CD4-positive, alpha-beta T cell (primary cell): Measurements from ENCODE around the gene MAD2L2. TPM values are rescaled to one million over a fixed set of nuclear protein-coding genes. Genes with fewer than 3 reads are reported as not detected.

Experiments used
- ATAC-seq: fragments of 200-7000 bp; cut with Tn5 transposase; one replicate; pipeline ENCODE4 v1.10.0; 2022; ENCODE audit warnings: mild to moderate bottlenecking; ENCODE audit not compliant: poor library complexity
- CTCF ChIA-PET: fragments of 350-600 bp; sonication (Branson Sonifier 250); formaldehyde crosslinking; loops from one replicate; lab custom pipeline; 2021; ENCODE audit warnings: antibody characterized with exemption, inconsistent platforms; lab: Charles Lee
- POLR2A ChIA-PET: fragments of 350-600 bp; sonication (Branson Sonifier 250); formaldehyde crosslinking; loops from one replicate; lab custom pipeline; 2021; ENCODE audit warnings: antibody characterized with exemption, inconsistent platforms; lab: Charles Lee
- DNase-seq, 14 experiments: peaks; one replicate each; pipeline ENCODE4 v3.0.0-alpha.2; 2013 to 2020; ENCODE audit warnings: mixed read lengths in 2 of 14
- H3K27ac ChIP-seq, 2 donors: one replicate each; pipeline versions ENCODE4 v1.5.1 to v1.7.0; 2013; ENCODE audit warnings: low read length in 2 of 2, low read depth in 1 of 2, mild to moderate bottlenecking in 1 of 2
- H3K27me3 ChIP-seq, 2 experiments: 1 replicate in 1 of 2; 2 replicates in 1 of 2; pipeline versions ENCODE4 v1.6.1 to v1.7.0; 2013; ENCODE audit warnings: low read length in 2 of 2, control low read depth in 1 of 2, mild to moderate bottlenecking in 1 of 2, moderate library complexity in 1 of 2; ENCODE audit not compliant: insufficient read depth in 2 of 2, control insufficient read depth in 1 of 2
- H3K36me3 ChIP-seq: one replicate; pipeline ENCODE4 v1.6.1; 2013; ENCODE audit warnings: low read length, control low read depth; ENCODE audit not compliant: insufficient read depth
- H3K4me1 ChIP-seq: one replicate; pipeline ENCODE4 v1.6.1; 2013; ENCODE audit warnings: low read length, control low read depth; ENCODE audit not compliant: insufficient read depth
- H3K4me3 ChIP-seq: one replicate; pipeline ENCODE4 v1.5.1; 2013; ENCODE audit warnings: mild to moderate bottlenecking, low read length, moderate library complexity
- H3K9me3 ChIP-seq, 2 experiments: 1 replicate in 1 of 2; 2 replicates in 1 of 2; pipeline versions ENCODE4 v1.6.1 to v1.7.0; 2013; ENCODE audit warnings: low read length in 2 of 2, mild to moderate bottlenecking in 2 of 2, control low read depth in 1 of 2, moderate library complexity in 1 of 2; ENCODE audit not compliant: control insufficient read depth in 1 of 2, insufficient read depth in 1 of 2
- H3K27ac Mint-ChIP-seq: one replicate; pipeline ENCODE4 v1.8.0; 2020; ENCODE audit warnings: mixed read lengths
- H3K27me3 Mint-ChIP-seq: one replicate; pipeline ENCODE4 v1.8.0; 2021; ENCODE audit warnings: mixed read lengths
- H3K36me3 Mint-ChIP-seq: one replicate; pipeline ENCODE4 v1.8.0; 2021; ENCODE audit warnings: low read depth, mixed read lengths
- H3K4me1 Mint-ChIP-seq: one replicate; pipeline ENCODE4 v1.8.0; 2021; ENCODE audit warnings: low read depth, mixed read lengths
- H3K4me3 Mint-ChIP-seq: one replicate; pipeline ENCODE4 v1.8.0; 2020; ENCODE audit warnings: mild to moderate bottlenecking, mixed read lengths
- H3K9me3 Mint-ChIP-seq: one replicate; pipeline ENCODE4 v1.8.0; 2020; ENCODE audit warnings: mixed read lengths
- intact Hi-C, 2 experiments: fragments of 100-400 bp; cut with DNase I in 1 of 2; cut with micrococcal nuclease in 1 of 2; formaldehyde crosslinking; loops; one replicate each; pipeline versions ENCODE4 v1.15.1 to v1.9.0; 2023 to 2025; cut with DNase I, micrococcal nuclease
- polyA plus RNA-seq, 2 donors: library from polyadenylated mRNA; unstranded; fragments of 120-200 nt; gene quantifications; one replicate each; pipeline ENCODE4 v1.2.1, GENCODE V29; 2013
- total RNA-seq, 174 experiments: library from RNA in 2 of 174; stranded (reverse) in 2 of 174; gene quantifications; one replicate each; pipeline ENCODE4 v1.2.3 and lab custom pipeline; 2021 to 2026
- TF ChIP-seq, protein P1 (sequence below): fragments of 200-600 bp; IDR thresholded peaks from one replicate; pipeline ENCODE4 v1.8.0; 2022; ENCODE audit warnings: antibody characterized with exemption, mild to moderate bottlenecking

Gene MAD2L2
- total RNA-seq = 10 to 100 TPM; 24.6 to 28.3 TPM
- polyA plus RNA-seq (2013, experiment 1 of 2) = 22.5 TPM
- polyA plus RNA-seq (2013, experiment 2 of 2) = 23.5 TPM
- total RNA-seq (lab: John Stamatoyannopoulos, UW) = 6.3 to 69.3 (median 16.7) reads per million in 172 experiments

DNA sequence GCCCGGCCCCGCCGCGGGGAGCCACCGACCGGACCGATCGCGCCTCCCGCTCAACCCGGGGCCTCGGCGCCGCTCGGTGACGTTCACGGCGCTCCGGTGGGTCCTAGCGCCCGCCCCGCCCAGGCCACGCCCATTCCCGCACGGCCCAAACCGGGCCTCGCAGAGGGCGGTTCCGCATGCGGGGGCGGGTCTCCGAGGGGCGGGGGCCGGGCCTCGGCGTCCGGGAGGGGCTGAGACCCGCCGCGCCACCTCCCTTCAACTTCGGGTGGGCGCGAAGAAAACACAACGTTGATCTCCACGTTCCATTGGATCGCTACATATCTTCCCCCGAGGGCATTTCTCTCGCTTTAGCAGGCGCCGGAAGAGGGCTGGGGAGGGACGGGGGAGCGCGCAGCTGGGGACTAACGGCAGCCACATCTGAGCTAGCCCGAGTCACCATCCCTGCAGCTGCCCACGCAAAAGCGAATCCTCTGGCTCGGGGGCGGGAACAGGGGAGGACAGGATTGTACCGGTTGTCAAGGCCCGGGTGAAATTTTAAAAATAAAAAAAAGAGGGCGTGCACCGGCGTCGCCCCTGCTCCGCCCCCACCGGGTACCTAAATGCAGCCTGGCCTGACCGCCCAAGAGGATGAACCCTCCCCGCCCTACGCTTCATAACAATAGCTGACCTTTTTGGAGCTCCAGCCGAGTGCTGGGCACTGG lies at the start of gene MAD2L2:
MAD2L2 (minus strand) TSS at position 78 of the 701 bp plus-strand sequence. CDS start 547 bp downstream, outside the sequence.
- TF ChIP-seq, protein P1, sequence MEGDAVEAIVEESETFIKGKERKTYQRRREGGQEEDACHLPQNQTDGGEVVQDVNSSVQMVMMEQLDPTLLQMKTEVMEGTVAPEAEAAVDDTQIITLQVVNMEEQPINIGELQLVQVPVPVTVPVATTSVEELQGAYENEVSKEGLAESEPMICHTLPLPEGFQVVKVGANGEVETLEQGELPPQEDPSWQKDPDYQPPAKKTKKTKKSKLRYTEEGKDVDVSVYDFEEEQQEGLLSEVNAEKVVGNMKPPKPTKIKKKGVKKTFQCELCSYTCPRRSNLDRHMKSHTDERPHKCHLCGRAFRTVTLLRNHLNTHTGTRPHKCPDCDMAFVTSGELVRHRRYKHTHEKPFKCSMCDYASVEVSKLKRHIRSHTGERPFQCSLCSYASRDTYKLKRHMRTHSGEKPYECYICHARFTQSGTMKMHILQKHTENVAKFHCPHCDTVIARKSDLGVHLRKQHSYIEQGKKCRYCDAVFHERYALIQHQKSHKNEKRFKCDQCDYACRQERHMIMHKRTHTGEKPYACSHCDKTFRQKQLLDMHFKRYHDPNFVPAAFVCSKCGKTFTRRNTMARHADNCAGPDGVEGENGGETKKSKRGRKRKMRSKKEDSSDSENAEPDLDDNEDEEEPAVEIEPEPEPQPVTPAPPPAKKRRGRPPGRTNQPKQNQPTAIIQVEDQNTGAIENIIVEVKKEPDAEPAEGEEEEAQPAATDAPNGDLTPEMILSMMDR = no peak

DNA sequence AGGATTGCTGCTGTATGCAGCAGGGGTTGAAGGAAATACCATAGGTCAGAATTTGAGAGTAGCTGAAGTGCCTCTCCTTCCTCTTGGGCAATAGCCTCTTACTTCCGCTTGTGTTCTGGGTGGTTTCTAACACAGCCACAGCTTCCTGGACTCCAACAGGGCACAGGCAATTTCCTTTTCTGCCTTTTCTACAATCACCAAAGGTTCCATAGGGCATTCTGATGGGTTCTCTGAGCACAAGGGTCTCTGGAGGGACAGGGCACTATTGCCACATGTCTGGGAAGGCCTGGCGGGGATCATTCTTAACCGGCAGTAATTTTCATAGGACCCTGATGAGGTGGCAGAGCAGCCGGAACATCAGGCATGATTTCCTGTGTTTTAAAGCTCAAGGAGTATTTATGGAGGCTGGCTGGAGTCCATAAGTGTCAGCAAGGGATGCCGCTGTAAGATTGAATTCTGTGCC lies 49.5 kb upstream of the MAD2L2 start:
- TF ChIP-seq, protein P1 = no peak
- Histone ChIP-seq H3K27me3 (no peaks in the 10 kb centered on the region), H3K27ac (peak overlapping the region; percentile 24 to 35), H3K36me3 (no peaks in the 10 kb centered on the region), H3K9me3 (no peaks in the 10 kb centered on the region), H3K4me3 (peak overlapping the region; percentile 34), H3K4me1 (peaks cover 55% of the 10 kb centered on the region)
- H3K4me3 Mint-ChIP-seq = peak overlapping the region; percentile 92
- no peaks in the 10 kb centered on the region for H3K9me3 Mint-ChIP-seq
- peak; percentile 83 for ATAC-seq
- H3K27ac Mint-ChIP-seq = peak overlapping the region; percentile 81
- DNase-seq = peak in 9 of 14 experiments; percentile 11 to 82 (median 39)
- peaks cover 51% of the 10 kb centered on the region for H3K4me1 Mint-ChIP-seq
- intact Hi-C loops = loop anchor here in 1 of 2 experiments (5.0 kb wide), 2 partner anchors 48 to 628 kb away; partner anchors contain the start of gene MAD2L2
- no peaks in the 10 kb centered on the region for H3K27me3 Mint-ChIP-seq
- no peaks in the 10 kb centered on the region for H3K36me3 Mint-ChIP-seq
- POLR2A ChIA-PET = interaction anchor here (0.6 to 2.4 kb wide), 12 partner anchors 9 to 430 kb away, joined by 3 to 30 read pairs (median 5); partner anchors contain the start of genes CLCN6, FBXO2, FBXO44 and FBXO6
- CTCF ChIA-PET = interaction anchor here (0.9 to 2.0 kb wide), 3 partner anchors 11 to 88 kb away, joined by 3 to 7 read pairs (median 4); no protein-coding TSS in a partner anchor

More for the DNA sequence above, at the start of gene MAD2L2:
- ATAC-seq = peak; percentile 87
- peak within 1 kb of the TSS; percentile 97 for H3K4me3 Mint-ChIP-seq
- Histone ChIP-seq H3K36me3 (peaks cover 7% of the 10 kb centered on the region), H3K4me3 (peak within 1 kb of the TSS; percentile 99), H3K27me3 (no peaks in the 10 kb centered on the region), H3K27ac (peak within 1 kb of the TSS; percentile 35 to 60), H3K4me1 (peaks cover 26% of the 10 kb centered on the region), H3K9me3 (no peaks in the 10 kb centered on the region)
- intact Hi-C loops = loop anchor here in 1 of 2 experiments (1.0 to 5.0 kb wide), 4 partner anchors 27 to 122 kb away; partner anchors contain the start of genes FBXO2 and FBXO44
- H3K9me3 Mint-ChIP-seq = no peaks in the 10 kb centered on the region
- peak within 1 kb of the TSS; percentile 86 for H3K27ac Mint-ChIP-seq
- ChIA-PET POLR2A (interaction anchor here (0.8 to 3.5 kb wide), 10 partner anchors 9 to 229 kb away, joined by 3 to 42 read pairs (median 6); partner anchors contain the start of genes CLCN6, DRAXIN, FBXO2 and FBXO44), CTCF (interaction anchor here (1.6 to 3.3 kb wide), 4 partner anchors 17 to 38 kb away, joined by 6 to 16 read pairs (median 13); partner anchors contain the start of gene FBXO6)
- H3K4me1 Mint-ChIP-seq = peaks cover 22% of the 10 kb centered on the region
- peak; percentile 80 to 94 (median 86) for DNase-seq
- peaks cover 2% of the 10 kb centered on the region for H3K27me3 Mint-ChIP-seq
- H3K36me3 Mint-ChIP-seq = peaks cover 6% of the 10 kb centered on the region
